ENCODE measurements around the gene CELF5. TPM values are rescaled to one million over a fixed set of nuclear protein-coding genes. Genes with fewer than 3 reads are reported as not detected.

CELF5 gene
- total and polyA plus RNA-seq, 7 donors: under 0.01 to 1.1 (median 0.37) TPM; not detected in 1

DNA sequence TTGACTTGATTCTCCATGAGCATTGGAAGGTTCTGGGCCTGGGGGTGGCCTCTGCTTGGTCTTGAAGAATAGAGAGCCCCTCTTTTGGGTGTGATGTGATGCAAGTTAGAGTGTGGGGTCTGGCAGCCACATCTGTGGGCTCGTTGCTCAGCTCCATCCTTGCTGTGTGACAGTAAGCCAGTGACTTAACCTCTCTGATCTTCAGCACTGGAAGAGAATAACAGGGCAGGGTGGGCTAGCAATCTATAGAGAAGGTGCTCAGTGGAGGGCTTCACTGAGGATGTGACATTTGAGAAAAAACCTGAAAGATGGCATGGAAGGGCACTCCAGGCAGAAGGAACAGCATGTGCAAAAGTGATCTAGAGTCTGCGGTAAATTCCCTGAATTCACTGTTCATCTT is 28.2 kb downstream of the CELF5 start:
- DNase-seq: no peak
- Histone ChIP-seq H3K4me1 (no peaks in the 10 kb centered on the region), H3K4me3 (no peak overlapping the region), H3K27me3 (peaks cover 0 to 31% (median 9%) of the 10 kb centered on the region in 3 donors), H3K9me3 (peaks cover 0 to 4% (median 2%) of the 10 kb centered on the region in 4 donors), H3K27ac (no peak overlapping the region), H3K36me3 (no peaks in the 10 kb centered on the region)
- WGBS, 2 donors: 80 to 87% methylated on average over 2 of the region's 2 CpGs
- TF ChIP-seq EP300 (IDR thresholded peaks at IDR 0.05) (no peak), POLR2AphosphoS5 (IDR thresholded peaks at IDR 0.05) (no peak), POLR2A (IDR thresholded peaks at IDR 0.05) (no peak)
- TF ChIP-seq, protein P1, sequence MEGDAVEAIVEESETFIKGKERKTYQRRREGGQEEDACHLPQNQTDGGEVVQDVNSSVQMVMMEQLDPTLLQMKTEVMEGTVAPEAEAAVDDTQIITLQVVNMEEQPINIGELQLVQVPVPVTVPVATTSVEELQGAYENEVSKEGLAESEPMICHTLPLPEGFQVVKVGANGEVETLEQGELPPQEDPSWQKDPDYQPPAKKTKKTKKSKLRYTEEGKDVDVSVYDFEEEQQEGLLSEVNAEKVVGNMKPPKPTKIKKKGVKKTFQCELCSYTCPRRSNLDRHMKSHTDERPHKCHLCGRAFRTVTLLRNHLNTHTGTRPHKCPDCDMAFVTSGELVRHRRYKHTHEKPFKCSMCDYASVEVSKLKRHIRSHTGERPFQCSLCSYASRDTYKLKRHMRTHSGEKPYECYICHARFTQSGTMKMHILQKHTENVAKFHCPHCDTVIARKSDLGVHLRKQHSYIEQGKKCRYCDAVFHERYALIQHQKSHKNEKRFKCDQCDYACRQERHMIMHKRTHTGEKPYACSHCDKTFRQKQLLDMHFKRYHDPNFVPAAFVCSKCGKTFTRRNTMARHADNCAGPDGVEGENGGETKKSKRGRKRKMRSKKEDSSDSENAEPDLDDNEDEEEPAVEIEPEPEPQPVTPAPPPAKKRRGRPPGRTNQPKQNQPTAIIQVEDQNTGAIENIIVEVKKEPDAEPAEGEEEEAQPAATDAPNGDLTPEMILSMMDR (IDR thresholded peaks at IDR 0.05): no peak
- intact Hi-C loops (cut with DNase I): no loop called here

GRCh38 chr19:3253270-3253669 is 28.8 kb downstream of the CELF5 start:
- intact Hi-C loops (cut with DNase I): no loop called here
- no peaks in the 10 kb centered on the region for H3K36me3 ChIP-seq
- no peak for TF ChIP-seq EP300 (IDR thresholded peaks at IDR 0.05)
- no peak for TF ChIP-seq POLR2AphosphoS5 (IDR thresholded peaks at IDR 0.05)
- no peak for TF ChIP-seq POLR2A (IDR thresholded peaks at IDR 0.05)
- TF ChIP-seq, protein P1 (IDR thresholded peaks at IDR 0.05): no peak
- peaks cover 0 to 4% (median 2%) of the 10 kb centered on the region in 4 donors for H3K9me3 ChIP-seq
- DNase-seq: no peak
- H3K4me3 ChIP-seq: no peak overlapping the region
- WGBS, 2 donors: 56 to 64% methylated on average over 3 of the region's 3 CpGs
- H3K27me3 ChIP-seq: peaks cover 0 to 34% (median 9%) of the 10 kb centered on the region in 3 donors
- no peaks in the 10 kb centered on the region for H3K4me1 ChIP-seq
- no peak overlapping the region for H3K27ac ChIP-seq

DNA sequence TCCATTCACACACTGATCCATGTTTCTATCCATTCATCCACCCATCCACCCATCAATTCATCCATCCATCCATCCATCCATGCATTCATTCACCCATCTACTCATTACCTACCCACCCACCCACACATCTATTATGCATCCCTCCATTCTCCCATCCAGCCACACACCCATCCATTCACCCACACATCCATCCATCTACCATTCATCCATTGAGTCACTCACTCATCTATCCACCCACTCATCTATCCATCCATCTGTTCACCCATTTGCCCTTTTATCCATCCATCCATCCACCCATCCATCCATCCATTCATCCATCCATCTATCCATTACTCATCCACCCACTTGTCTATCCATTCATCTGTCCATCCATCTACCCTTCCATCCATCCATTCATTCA is 30.1 kb downstream of the CELF5 start:
- H3K36me3 ChIP-seq: no peaks in the 10 kb centered on the region
- H3K4me1 ChIP-seq: no peaks in the 10 kb centered on the region
- peaks cover 0 to 22% (median 3%) of the 10 kb centered on the region in 3 donors for H3K27me3 ChIP-seq
- intact Hi-C loops (cut with DNase I): no loop called here
- no peak for DNase-seq
- peaks cover 0 to 4% (median 2%) of the 10 kb centered on the region in 4 donors for H3K9me3 ChIP-seq
- TF ChIP-seq, protein P1 (IDR thresholded peaks at IDR 0.05): no peak
- TF ChIP-seq EP300 (IDR thresholded peaks at IDR 0.05): no peak
- no peak overlapping the region for H3K27ac ChIP-seq
- no peak overlapping the region for H3K4me3 ChIP-seq

DNA sequence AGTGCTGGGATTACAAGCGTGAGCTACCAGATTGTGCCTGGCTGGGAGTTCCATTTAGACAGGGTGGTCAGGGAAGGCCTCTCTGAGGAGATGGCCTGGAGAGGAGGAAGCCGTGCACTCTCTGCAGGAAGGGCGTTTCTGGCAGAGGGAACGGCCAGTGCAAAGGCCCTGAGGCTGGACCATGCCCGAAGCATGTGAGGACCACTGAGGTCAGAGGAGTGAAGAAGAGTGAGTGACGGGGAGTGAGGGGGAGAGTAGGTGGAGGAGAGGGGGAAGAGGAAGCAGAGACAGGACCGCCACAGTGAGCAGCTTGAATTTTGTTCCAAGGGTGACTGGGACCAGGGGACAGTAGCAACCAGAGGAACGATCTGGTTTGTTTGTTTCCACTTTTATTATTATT is 32.6 kb downstream of the CELF5 start:
- DNase-seq: no peak
- Histone ChIP-seq H3K9me3 (peaks cover 0 to 4% (median 2%) of the 10 kb centered on the region in 4 donors), H3K27ac (no peak overlapping the region), H3K27me3 (peaks cover 0 to 10% (median 0%) of the 10 kb centered on the region in 3 donors), H3K4me1 (no peaks in the 10 kb centered on the region), H3K4me3 (no peak overlapping the region), H3K36me3 (no peaks in the 10 kb centered on the region)
- 83 to 87% methylated on average over 8 of the region's 8 CpGs for WGBS, 2 donors
- TF ChIP-seq POLR2A (IDR thresholded peaks at IDR 0.05) (no peak), EP300 (IDR thresholded peaks at IDR 0.05) (no peak), POLR2AphosphoS5 (IDR thresholded peaks at IDR 0.05) (no peak)
- TF ChIP-seq, protein P1 (IDR thresholded peaks at IDR 0.05): no peak
- intact Hi-C loops (cut with DNase I): no loop called here

DNA sequence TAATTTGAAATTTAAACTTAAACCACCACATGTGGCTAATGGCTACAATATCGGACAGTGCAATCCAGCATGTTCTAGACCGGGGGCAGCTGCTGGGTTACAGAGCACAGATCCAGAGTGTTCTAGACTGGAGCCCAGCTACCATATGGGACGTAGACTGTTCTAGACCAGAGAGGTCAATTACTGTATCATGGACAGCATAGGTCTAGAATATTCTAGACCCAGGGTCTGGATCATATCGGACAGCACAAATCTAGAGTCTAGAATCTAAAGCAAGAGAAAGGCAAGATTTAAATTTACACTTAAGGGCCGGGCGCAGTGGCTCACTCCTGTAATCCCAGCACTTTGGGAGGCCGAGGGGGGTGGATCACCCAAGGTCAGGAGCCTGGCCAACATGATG is 37.9 kb downstream of the CELF5 start:
- WGBS, 2 donors: 90 to 91% methylated on average over 7 of the region's 7 CpGs
- TF ChIP-seq POLR2A (IDR thresholded peaks at IDR 0.05): no peak
- TF ChIP-seq, protein P1 (IDR thresholded peaks at IDR 0.05): no peak
- TF ChIP-seq EP300 (IDR thresholded peaks at IDR 0.05): no peak
- TF ChIP-seq POLR2AphosphoS5 (IDR thresholded peaks at IDR 0.05): no peak
- H3K27me3 ChIP-seq: peaks cover 0 to 11% (median 0%) of the 10 kb centered on the region in 3 donors

More for the DNA sequence above, 37.9 kb downstream of the CELF5 start:
- intact Hi-C loops (cut with DNase I): no loop called here
- H3K4me3 ChIP-seq: no peak overlapping the region
- H3K27ac ChIP-seq: no peak overlapping the region
- no peak for DNase-seq
- no peaks in the 10 kb centered on the region for H3K36me3 ChIP-seq
- no peaks in the 10 kb centered on the region for H3K4me1 ChIP-seq
- no peaks in the 10 kb centered on the region for H3K9me3 ChIP-seq

Measured in sigmoid colon (tissue), 7 donors.